ENCODE data around the gene SHISAL1.

DNA sequence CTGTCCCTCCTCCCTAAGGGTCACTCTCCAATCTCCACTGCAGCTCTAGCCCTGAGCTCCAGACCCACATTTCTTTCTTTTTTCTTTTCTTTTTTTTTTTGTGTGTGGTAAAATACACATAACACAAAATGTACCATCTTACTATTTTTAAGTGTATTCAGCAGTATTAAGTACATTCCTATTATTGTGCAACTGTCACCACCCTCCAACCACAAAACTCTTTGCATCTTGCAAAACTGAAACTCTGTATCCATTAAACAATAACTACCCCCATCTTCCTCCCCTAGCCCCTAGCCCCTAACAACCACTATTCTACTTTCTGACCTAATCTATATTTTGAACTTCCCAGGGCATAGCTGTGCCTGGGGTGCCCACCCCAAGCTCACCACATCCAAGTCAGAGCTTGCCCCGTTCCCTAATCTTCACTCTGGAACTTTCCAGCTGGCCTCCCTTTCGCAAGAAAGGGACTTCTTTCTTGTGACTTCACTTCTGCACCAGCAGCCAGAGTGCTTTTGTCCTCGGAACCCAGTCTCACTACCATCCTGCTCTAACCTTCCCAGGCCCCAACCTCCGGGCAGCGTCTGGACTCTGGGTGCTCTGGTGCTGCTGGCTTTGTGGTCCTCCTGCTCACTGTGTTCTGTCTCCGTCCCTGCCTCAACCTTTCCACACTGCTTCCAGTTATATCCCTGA lies 101.3 kb downstream of the SHISAL1 start:
- TF ChIP-seq CTCF (IDR thresholded peaks at IDR 0.05) (no peak), POLR2A (IDR thresholded peaks at IDR 0.05) (no peak)

Measured in Peyer's patch (tissue), 4 donors.